H4 (cell line): ENCODE results near the gene HRH3. TPM values are rescaled to one million over a fixed set of nuclear protein-coding genes. Genes with fewer than 3 reads are reported as not detected.

Experiments
- DNase-seq: peaks from one replicate; pipeline ENCODE4 v3.0.0-alpha.2; 2015; ENCODE audit warnings: low spot score
- total RNA-seq: library from RNA; depleted of rRNA; stranded (reverse); fragments of >200 nt; shearing (Covaris generic); gene quantifications from 2 replicates; pipeline ENCODE4 v1.2.3, GENCODE V29; 2014

HRH3 gene
- total RNA-seq, 1 experiment from 2014 or later, result not detected

DNA sequence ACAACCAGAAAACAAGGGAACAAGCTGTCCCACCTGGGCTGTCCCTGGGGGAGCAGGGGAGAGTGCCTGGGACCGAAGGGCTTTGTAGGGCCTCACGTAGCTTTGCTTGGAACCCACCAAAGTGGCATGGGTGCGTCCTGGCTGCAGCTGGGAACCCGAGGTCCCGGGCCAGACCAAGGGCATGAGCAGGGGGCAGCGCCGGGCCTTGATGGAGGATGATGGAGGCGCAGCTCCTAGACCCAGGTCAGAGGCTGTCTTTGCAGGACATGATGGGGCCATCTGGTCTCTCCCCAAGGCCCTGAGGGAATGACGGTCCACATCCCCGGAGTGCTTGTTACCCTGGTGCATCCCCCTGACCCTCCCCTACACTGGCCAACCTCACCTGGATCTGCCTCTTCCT lies 10.6 kb upstream of the HRH3 start:
- no peak for DNase-seq

GRCh38 chr20:62230276-62230675 lies 10.2 kb upstream of the HRH3 start:
- no peak for DNase-seq

- DNase-seq, result no peak
Measured at GRCh38 chr20:62229667-62230066, 9.6 kb upstream of the HRH3 start.

GRCh38 chr20:62228982-62229545 lies 9.0 kb upstream of the HRH3 start:
- no peak for DNase-seq

- no peak for DNase-seq
Measured at GRCh38 chr20:62227977-62228958, 8.2 kb upstream of the HRH3 start.

GRCh38 chr20:62227591-62227976 lies 7.5 kb upstream of the HRH3 start:
- no peak for DNase-seq

DNA sequence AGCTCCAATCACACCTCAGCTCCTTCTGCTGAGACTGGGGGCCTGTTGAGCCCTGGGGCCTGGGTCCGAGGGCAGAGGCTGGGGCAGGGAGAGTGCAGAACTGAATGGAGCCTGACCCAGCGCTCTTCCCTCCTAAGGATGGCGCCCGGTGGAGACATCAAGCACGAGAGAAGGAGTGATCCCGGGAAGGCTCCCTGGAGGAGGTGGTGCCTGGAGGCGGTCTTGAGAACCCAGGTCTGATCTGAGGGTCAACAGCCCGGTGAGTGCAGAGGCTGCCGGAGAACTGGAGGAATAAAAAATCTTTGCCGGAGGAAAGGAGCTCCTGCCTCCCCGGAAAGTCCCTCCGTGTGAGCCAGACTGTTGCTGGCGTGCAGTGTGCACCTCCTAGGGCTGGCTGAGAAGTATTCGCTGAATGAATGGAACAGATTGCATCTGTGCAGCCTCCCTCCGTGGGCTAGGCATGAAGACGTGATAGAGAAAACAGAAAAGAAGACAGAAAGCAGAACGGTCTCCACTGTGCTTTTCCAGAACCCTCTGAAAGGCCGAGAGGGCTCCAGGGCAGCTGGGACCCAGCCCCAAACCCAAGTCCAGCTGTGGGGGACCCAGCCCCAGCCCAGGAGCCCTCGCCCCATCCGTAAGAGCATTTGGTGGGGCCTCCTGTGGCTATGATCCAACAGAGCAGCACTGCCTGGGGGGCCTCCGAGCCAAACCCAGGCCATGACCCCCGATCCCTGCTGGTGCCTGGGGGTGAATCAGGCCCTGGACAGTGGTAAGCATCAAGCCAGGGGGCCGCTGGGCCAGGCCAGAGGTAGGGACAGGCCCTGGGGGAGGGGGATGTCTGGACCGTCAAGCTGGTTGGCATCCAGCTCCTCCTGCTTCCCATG lies 6.9 kb upstream of the HRH3 start:
- DNase-seq, result no peak

DNA sequence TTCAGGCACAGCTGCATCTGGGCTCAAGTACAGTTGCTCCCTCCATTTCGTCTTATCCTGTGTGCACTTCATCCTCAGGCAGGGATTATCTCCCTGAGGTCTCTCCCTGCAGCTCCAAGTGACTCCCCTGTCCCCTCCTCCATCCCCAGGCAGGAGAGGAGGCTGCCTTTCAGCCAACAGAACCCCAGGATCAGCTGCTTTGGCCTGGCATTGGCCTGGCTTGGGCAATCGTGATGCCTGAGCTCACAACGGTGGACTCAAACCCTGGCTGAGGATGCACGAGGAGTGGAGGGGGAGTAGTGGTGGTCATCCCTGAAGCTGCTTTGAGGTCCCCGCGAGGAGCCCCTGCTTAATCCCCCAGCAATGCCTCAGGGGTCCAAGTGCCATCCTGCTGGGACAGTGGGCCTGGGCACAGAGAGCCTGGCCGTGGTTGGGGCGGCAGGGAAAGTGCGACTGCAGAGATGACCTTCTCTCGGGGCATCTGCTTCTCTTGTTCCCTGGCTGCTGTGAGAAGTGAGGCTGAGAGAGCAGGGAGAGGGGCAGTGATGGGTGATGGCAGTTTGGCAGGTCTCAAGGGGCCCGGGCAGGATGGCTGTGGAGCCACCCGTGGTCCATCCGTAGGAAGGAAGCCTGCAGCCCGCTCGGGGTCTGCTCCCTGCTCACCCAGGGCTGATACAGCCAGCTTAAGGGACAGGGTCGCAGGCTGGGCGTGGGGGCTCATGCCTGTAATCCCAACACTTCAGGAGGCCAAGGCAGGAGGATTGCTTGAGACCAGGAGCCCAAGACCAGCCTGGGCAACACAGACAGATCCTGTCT lies 6.0 kb upstream of the HRH3 start:
- no peak for DNase-seq

DNA sequence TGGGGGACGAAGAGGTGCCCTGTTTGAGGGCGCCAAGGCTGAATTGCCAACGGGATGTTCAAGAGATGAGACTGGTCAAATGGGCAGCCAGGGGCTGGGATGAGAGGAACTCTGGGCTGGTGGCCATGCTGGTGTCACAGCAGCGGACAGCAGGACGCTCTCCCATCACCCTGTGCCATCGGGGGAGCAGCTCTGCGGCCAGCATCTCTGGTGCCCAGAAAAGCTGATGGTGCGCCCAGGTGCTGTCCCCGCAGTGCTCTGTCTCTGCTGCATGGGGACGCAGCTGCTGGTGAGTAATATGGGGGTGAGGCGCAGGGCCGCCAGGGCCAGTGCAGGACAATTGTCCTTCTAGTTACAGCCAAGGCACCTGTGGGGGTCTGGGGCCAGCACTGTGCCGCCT lies 4.9 kb upstream of the HRH3 start:
- DNase-seq, result no peak

DNA sequence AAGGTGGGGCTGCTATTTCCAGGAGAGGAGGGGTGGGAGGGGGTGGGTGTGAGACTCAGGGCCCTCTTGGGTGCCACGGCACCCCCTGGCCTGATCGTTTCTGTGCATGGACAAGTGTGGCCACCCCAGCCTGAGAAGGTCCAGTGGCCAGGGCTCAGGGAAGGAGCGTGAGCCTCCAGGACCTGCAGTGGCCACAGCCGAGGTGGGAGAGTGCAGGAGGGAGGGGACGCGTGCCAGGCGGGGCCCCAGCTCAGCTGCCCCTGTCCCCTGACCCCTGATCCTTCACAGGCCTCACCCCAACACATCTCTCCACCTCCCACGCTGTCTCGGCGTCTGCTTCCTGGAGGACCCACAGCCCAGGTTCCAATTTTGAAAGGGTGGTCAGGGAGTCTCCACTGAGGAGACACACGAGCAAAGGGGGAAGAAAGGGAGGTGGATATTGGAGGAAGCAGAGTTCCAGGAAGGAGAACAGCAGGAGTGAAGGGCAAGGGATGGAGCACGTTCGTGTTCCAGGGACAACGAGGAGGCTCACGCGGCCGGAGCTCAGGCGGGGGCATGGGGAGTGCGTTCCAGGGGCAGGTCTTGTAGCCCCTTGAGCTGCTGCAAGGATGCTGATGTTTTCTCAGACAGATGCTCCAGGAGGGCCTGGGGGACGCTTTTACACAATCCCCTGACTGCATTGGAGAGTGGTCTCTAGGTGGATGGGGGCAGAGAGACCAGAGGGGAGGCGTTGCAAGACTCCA lies 4.2 kb upstream of the HRH3 start:
- DNase-seq, result no peak

DNA sequence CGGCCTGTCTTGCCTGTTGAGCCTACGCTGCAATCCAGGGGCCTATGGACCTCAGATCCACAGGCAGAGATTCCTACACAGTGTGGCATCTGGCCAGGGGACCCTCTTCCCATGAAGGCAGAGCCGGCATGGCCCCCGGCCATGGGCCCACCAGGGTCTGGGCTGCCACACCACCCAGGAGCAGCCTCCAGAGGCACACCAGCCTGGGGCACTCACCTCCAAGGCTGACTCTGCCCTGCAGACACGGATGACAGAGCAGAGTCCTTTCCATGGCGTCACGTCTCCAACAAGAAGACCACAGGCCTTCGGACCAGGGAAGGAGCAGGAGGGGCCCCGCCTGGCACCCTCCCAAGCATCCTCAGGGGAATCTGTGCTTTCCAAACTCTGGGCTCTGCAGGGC lies 3.5 kb upstream of the HRH3 start:
- DNase-seq, result no peak

DNA sequence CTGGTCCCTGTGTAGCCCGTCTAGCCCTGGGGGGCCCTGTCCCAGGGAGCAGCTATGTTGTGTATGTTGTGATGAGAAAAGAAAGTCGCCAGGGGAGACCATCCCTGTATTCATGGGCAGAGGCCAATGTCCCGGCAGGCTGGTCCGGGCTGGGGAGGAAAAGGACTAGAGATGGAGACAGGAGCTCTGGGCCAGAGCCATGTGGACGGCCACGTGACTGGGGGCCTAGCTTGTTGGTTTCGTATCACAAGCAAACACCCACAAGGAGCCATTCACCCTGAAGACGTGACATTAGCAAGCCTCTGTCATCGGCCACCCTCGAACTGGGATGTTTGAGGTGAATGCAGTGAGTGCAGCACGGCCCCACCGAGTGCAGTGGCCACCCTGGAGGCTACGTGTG lies 2.9 kb upstream of the HRH3 start:
- DNase-seq, result no peak

DNA sequence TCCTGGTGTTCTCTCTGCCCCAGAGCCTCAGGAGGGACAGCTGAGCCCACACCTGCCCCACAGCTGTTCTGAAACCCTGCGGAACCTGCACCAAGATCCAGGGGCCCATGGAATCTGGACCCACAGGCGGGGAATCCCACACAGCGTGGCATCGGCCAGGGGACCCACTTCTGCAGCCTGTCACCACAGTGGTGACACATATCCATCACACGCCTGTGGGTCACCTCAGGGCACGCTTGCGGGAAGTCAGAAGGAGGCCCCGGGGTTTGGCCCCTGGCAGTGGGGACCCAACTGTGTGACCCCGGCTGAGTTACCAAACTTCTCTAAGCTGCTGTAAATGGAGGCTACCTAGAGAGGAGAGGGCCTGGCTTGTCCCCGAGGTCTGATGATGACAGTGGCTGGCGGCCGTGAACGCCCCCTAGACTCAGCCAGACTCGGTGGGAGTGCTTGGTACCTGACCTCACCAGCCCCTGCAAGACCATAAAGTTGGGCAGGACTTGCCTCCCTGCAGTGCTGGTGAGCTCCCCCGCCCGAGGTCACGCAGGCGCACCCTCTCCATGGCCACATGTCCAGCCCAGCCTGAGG lies 2.3 kb upstream of the HRH3 start:
- DNase-seq, result no peak

- no peak for DNase-seq
Measured at GRCh38 chr20:62220666-62221568, 839 bp upstream of the HRH3 start.

DNA sequence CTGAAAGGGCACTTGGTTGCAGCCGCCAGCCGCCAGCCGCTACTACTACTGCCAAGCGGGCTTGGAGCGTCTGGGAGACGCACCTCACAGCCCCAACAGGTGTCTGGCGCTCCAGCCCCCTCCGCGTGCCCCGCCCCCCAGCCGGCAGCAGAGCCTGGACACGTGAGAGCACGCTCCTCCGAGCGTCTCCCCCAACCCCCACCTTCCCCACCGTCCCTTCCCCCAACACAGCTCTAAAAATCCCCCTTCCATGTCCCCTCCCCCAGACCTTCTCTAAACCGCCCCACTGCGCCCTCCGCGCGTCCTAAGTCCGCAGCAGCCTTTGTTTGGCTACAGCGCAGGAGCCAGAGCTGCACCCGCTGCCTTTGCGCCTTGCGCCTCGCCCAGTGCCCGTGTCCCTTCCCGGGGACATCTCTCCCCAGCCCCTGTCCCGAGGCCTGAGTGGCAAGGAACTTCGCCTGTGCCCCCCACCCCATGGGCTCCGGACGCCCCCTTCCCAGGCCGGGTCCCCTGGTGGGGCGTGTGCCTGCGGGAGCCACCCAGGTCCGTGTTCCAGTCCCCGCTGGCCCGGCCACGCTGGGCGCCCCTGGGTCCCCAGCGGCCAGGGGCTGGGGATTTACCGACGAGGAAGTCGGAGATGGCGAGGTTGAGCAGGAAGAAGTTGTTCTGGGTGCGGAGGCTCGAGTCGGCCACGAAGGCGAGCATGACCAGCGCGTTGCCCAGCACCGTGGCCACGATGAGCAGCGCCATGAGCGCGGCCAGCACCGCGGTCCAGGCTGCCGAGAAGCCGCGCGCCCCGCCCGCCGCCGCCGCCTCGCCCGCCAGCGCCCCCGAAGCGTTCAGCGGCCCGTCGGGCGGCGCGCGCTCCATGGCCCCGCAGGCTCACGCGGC lies 732 bp downstream of the HRH3 start:
- no peak for DNase-seq

GRCh38 chr20:62217913-62218773 lies 1.9 kb downstream of the HRH3 start:
- DNase-seq, result no peak
